HG02973 (cell line): Measurements from ENCODE around the gene TRIM41.

Experiments
- ATAC-seq: cut with Tn5 transposase; IDR thresholded peaks from one replicate; pipeline ENCODE4 v1.9.1; 2021; ENCODE audit warnings: moderate library complexity; ENCODE audit not compliant: unreplicated experiment

The TRIM41 gene

DNA sequence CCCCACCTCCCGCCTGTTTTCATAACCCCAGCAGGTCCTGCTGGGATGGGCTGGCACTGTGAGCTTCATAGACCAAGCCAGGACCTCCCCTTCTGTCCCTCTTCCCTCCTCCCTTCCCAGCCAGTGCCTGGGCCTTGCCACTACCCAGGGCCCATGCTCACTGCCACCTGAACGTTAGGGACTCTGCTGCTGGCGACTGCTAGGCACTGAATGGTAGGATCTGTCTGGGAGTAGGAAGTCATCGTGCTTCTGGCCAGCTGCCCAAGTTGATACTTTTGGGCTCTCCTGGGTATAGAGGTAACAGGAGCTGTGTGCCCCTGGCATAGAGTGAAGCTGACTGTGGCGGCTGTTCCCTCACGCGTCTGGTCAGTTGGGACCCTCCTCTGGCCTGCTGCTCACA, 8.4 kb downstream of the TRIM41 start:
- no peak for ATAC-seq

GRCh38 chr5:181232593-181232992, 9.5 kb downstream of the TRIM41 start:
- ATAC-seq: no peak

DNA sequence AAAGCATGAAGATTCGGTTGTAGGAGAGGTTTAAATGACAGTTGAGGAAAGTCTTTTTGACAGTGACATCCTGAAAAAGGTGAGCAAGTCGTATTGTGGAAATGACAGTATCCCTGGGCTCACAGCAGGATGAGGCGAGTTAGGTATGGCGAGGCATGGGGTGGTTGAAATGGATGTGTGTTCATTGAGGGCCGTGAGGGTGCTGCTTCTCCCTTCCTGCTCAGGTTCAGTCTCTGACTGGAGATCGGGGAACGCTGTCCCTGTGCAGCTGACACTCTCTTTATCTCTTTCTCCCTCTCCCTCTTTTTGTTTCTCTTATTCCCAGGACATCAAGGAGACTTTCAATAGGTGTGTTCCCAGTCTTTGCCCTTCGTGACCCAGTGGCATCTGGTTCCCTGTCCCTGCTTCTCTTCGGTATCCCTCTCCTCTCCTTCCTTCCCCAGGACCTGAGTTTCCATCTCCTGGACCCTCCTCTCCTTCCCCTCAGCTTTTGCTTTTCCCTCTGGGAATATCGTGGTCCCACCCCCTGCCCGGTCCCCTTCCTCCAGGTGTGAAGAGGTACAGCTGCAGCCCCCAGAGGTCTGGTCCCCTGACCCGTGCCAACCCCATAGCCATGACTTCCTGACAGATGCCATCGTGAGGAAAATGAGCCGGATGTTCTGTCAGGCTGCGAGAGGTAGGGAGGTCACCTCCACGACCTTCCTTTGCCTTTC, 10.2 kb downstream of the TRIM41 start:
- no peak for ATAC-seq

GRCh38 chr5:181233801-181234454, 10.8 kb downstream of the TRIM41 start:
- ATAC-seq: no peak

DNA sequence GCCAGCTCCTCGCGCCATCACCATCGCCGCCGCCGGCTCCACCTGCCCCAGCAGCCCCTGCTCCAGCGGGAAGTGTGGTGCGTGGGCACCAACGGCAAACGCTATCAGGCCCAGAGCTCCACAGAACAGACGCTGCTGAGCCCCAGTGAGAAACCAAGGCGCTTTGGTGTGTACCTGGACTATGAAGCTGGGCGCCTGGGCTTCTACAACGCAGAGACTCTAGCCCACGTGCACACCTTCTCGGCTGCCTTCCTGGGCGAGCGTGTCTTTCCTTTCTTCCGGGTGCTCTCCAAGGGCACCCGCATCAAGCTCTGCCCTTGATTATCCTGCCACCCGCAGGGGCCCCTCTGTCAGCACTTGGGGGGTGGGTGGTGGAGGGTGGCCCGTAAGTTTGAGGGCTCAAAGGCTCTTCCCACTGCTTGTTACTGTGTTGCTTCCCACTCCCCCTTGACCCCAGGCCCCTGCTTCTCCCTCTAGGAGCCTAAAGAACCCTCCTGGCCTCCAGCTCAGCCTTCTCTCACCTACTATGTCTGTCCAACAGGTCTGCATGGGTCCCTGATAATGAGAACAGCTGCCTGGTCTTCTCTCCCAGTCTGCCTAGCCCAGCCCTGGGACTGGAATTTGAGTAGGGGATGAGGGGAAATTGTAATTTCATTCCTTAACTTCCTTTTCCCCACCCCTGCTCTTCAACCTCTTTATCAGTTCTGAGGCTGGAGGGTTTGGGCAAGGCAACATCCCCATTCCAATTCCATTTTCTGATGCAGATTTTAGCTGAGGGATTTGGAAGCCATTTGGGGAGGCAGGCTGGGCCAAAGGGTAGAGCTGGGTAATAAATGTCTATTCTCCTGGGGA, 11.6 kb downstream of the TRIM41 start:
- no peak for ATAC-seq

- ATAC-seq: no peak
Observed at GRCh38 chr5:181235323-181235688, 12.2 kb downstream of the TRIM41 start.

DNA sequence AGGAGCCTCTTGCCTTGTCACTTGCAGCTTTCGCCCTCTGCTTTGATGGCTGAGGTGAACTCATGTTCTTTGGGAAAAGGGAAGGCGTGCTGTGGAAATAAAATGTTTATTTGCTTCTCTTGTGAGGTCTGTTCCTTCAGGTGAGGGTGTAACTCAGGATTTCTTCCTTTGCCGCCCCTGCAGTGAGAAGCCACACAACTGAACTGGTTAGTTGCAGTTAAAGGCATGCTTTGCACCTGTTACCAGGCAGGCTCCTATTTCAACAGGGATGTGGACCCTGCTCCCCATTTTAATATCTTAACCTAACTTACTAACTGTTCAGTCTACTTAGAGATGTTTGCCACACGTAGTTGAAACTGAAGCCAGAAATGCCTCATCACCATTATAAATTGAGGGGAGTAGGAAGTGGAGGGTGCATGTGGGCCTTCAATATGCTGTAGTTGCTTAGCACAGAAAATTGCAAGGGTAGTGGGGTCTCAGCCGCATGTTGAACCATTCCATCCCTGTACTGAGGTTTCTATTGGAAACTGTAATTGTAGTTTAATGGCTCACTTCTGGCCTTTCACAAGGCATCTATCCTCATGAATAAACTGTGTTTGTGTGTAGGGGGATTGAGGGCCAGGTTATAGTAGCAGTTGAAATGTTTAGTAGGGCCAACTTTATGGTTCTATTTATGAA, 12.7 kb downstream of the TRIM41 start:
- ATAC-seq: no peak

GRCh38 chr5:181236471-181236870, 13.4 kb downstream of the TRIM41 start:
- ATAC-seq: no peak

- ATAC-seq: no peak
Observed at GRCh38 chr5:181236954-181237641, 14.0 kb downstream of the TRIM41 start.

DNA sequence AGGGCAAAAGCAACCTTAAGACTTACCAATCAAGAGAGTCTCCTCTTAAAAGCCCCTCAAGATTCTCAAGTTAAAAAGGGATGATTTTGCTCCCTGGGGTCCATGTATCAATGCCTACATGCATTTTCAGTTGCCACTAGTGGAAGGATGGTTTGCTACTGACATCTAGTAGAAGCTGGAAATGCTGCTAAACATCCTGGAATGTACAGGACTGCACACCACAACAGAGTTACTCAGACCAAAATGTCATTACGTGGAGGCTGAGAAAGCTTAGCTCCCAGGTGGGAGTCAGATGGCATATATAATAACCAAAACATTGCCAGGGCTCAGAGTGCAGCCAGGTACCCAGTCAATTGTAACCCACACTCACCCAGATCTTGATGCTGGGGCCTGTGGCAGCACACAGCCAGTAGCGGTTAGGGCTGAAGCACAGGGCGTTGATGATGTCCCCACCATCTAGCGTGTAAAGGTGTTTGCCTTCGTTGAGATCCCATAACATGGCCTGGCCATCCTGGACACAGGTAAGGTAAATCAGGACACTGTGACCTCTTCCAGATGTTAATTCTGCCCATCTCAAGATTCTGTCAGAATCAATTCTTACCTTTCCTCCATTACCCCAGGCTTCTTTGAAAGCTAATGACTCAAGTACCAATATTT, 14.8 kb downstream of the TRIM41 start:
- ATAC-seq: no peak

DNA sequence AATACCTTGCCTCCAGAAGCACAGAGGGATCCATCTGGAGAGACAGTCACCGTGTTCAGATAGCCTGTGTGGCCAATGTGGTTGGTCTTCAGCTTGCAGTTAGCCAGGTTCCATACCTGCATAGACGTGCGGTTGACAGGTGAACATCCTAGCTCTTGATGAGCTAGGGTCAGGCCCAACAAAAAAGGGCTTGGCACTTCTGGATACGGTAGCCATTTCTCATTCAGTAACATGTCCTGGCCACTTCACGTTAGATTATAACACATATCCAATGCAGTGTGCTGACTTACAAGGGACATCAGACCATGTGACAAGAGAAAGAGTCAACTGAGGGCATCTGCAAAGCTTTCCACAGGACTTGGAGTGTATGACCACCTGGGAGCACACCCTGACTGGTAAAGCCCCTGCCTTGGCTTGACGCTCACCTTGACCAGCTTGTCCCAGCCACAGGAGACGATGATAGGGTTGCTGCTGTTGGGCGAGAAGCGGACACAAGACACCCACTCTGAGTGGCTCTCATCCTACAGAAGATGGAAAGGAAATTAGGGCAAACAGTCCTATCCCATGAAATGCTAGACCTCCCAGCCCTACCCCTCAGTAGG, 16.1 kb downstream of the TRIM41 start:
- no peak for ATAC-seq

GRCh38 chr5:181241393-181241975, 18.4 kb downstream of the TRIM41 start:
- no peak for ATAC-seq

DNA sequence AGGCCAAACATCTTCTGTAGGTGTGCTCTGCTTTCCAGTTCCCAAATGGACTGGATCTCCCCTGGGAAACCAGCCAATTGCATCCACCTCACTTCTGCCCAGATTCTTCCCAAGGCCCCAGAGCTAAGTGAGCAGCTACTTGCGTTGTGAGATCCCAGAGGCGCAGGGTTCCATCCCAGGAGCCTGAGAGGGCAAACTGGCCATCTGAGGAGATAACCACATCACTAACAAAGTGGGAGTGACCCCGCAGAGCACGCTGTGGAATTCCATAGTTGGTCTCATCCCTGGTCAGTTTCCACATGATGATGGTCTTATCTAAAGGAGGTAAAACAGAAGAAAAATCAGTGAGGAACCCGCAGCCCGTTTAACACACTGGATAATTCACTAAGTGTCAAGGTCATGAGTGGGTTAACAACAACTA, 19.0 kb downstream of the TRIM41 start:
- no peak for ATAC-seq

GRCh38 chr5:181243018-181243563, 20.0 kb downstream of the TRIM41 start:
- ATAC-seq: peak; percentile 1

GRCh38 chr5:181243564-181244343, 20.7 kb downstream of the TRIM41 start, which contains the start of gene RACK1:
TSS of gene RACK1 (minus strand) at chr5:181243906. CDS start at chr5:181243800, 106 bp downstream.
- peak; percentile 51 for ATAC-seq

DNA sequence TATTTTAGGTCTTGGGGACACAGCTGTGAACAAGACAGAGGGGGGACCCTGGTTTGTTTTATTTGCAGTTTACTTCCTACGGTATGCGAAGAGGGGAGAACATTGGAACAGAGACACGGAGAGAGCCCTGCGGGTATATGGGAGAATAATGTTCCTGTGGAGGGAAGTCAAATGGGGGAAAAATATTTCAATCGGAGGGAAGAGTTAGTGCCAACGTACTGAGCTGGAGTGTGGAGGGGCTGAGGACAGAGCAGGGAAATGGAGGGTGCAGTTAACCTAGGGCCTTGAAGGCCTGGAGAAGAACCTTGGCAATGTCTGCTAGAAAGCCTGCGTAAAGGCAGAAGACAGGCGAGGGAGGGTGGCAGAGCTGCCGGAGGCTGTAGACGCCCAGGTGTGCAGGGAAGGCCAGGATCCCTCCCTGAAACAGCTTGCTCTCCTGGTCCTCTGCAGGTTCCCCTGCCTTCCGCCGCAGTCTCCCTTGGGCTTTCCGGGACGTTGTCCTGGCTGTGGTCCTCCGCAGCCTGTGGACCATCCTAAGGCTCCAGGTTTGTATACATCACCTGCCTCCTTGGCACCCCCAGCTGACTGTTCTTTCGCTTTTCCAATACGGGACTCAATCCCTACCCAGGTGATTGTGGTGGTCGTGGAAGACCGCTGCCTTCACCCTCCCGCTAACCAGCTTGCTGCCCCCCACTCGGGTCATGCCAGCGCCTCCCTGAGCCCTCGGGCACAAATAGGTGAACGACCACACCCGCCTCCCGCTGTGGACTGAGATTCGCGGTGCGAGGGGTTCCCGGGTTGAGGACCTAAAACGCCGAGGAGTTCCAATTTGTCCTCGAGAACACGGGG, 22.6 kb downstream of the TRIM41 start:
- no peak for ATAC-seq
